C1 segment of cervical spinal cord (tissue), 14 donors: ENCODE data around the gene PLXNB3.
"Not testable (repeated sequence)": the region's sequence is repeated elsewhere in the genome, so short reads cannot be mapped to it uniquely, and the experiment has no call there.

ENCODE experiments used
- DNase-seq, 14 donors: peaks; one replicate each; lab custom pipeline; 2025; lab: John Stamatoyannopoulos, UW

PLXNB3 gene

GRCh38 chrX:153763989-153764755 is at the start of gene PLXNB3:
Gene PLXNB3, plus strand, starts transcription at chrX:153764249. Its CDS starts 1,287 bp downstream, at chrX:153765536.
- peak in 13 of 14 donors; percentile 48 to 87 (median 81) for DNase-seq

DNA sequence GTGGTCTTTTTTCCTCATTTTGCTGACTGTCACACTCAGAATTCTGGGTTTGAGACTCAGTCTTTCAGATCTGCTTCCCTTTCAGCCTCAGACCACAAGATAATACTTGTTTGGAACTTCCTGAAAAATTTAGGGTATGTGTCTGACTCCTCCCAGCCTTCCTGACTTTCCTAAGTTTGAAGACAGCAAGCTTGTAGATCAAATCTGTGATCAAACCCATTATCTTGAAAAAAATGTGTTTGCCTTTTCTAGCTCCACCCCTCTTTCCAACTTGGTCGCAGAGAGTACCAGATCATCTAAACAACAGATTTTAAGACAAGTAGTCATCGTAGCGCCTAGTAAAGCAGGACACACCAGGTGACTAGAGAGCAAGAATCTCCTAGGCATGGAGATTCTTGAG is 49.8 kb upstream of the PLXNB3 start:
- DNase-seq = no peak

DNA sequence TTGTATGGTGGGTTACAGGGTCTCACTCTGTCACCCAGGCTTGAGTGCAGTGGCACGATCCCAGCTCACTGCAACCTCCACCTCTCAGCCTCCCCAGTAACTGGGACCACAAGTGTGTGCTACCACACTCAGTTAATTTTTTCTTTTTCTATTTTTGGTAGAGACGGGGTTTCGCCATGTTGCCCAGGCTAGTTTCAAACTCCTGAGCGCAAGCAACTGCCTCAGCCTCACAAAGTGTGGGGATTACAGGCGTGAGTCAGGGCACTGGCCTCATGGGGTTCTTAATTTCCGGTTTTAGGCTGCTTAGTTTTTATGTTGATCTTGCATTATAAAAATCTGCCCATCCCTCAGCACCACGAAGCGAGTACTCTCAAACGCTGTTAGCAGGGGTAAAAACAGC is 46.6 kb upstream of the PLXNB3 start:
- DNase-seq = no peak

GRCh38 chrX:153719238-153719637 is 44.8 kb upstream of the PLXNB3 start:
- DNase-seq = no peak

- DNase-seq = no peak
Measured at GRCh38 chrX:153719701-153720100, 44.3 kb upstream of the PLXNB3 start.

DNA sequence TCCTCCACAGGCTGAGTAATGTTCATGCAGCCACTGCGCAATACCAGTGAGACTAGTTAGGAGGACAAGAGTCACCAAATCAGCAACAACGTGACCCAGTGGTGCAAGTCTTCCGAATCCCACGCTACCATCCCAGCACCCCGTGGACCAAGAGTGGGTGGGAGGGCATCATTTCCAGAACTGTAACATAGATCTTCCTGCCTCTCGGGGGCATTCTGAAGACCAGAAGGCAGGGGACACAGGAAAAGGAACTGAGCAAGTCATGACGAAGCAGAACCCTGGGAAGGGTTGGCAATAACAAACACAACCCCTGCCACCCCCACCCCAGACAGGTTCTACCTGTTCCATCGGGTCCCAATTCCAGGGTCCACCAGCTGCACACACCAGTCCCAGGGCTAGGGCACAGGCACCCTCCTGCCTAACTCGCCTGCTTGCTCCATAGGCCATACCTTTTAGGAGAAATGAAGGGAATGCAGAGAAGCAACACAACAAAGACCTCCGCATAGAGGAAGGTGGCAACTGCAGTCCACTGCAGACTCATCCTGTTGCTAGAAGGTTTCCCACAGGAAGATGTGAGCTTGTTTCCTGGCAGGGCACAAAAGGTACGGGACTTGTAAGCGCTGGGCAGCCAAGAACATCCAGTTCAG is 41.2 kb upstream of the PLXNB3 start:
- DNase-seq = no peak

DNA sequence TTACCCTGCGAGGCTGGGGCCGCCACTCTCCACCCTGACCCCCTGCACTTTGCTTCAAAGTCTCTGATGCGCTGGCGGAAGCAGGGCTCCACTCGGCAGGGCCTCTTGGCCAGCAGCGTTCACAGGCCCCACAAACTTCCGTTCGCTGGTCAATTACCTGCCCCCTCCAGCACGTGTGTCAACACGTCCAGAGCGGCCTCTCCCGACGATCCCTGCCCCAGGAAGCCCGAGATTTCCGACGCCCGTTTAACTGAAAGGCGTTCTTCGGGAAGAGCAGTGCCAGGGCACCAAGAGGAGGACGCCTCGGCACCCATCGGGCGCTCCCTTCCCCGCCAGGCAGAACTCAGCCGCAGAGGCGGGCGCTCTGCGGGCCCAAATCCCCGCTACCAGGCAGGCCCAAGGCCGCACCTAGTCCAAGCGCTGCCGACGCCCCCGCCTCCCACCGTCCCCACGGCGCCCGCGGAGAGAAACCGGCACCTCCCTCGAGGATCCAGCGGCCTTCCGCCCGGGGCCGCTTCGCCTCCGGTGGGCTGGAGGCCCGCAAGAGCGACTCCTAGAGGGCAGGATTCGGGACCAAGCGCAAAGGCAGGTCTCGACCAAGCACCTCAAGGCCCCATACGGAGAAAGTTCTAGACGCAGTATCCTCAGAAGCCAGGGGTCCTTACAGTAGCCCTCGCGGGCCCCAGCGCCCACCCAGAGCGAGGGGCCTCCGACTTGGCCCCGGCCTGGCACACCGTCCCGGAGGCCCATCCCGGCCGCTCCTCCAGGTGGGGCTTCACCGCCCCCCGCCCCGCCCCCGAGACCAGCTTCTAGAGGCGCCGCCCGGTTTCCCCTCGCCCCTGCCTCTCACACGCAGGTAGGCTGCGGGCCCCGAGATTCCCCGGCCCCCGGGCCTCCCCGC is 40.4 kb upstream of the PLXNB3 start:
- peak in 1 of 14 donors; percentile 52 for DNase-seq

DNA sequence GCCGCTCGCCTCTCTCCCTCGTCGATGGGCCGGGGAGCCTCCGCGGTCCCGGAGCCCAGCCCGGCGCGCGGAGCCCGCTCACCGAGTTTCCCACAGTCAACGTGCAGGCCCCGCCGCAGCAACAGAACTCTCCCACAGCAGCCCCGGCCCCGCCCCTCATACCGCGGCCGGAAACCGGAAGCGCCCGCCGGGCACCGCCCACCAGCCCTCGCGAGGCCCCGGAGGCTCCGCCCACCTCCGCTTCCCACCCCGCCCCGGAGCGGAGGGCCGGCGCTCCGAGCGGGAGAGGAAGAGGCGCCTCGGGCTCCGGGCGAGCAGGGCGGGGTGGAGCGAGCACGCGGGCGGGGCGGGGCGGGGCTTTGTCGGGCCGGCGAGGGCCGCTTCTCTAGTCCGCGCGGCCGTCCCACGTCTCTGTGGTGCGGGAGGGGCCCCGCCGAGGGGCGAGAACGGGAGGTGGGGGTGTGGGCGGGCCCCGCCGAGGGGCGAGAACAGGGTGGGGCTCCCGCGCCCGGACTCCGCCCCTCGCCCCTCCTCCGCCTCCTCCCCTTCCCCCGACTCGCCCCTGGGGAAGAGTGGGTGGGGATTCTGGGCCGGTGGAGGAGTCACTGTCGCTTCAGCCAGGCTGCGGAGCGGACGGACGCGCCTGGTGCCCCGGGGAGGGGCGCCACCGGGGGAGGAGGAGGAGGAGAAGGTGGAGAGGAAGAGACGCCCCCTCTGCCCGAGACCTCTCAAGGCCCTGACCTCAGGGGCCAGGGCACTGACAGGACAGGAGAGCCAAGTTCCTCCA is 39.6 kb upstream of the PLXNB3 start, which contains the start of the genes ABCD1 and BCAP31:
Gene ABCD1 (plus strand): TSS at position 605 of the 787 bp plus-strand sequence. CDS start 411 bp downstream, outside the sequence.
Gene BCAP31 (minus strand): TSS at position 136 of the 787 bp plus-strand sequence. CDS start 1,143 bp downstream, outside the sequence.
- peak in 13 of 14 donors; percentile 45 to 91 (median 78) for DNase-seq

DNA sequence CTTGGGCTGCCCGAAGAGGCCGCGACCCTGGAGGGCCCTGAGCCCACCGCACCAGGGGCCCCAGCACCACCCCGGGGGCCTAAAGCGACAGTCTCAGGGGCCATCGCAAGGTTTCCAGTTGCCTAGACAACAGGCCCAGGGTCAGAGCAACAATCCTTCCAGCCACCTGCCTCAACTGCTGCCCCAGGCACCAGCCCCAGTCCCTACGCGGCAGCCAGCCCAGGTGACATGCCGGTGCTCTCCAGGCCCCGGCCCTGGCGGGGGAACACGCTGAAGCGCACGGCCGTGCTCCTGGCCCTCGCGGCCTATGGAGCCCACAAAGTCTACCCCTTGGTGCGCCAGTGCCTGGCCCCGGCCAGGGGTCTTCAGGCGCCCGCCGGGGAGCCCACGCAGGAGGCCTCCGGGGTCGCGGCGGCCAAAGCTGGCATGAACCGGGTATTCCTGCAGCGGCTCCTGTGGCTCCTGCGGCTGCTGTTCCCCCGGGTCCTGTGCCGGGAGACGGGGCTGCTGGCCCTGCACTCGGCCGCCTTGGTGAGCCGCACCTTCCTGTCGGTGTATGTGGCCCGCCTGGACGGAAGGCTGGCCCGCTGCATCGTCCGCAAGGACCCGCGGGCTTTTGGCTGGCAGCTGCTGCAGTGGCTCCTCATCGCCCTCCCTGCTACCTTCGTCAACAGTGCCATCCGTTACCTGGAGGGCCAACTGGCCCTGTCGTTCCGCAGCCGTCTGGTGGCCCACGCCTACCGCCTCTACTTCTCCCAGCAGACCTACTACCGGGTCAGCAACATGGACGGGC is 38.8 kb upstream of the PLXNB3 start:
- no peak for DNase-seq

DNA sequence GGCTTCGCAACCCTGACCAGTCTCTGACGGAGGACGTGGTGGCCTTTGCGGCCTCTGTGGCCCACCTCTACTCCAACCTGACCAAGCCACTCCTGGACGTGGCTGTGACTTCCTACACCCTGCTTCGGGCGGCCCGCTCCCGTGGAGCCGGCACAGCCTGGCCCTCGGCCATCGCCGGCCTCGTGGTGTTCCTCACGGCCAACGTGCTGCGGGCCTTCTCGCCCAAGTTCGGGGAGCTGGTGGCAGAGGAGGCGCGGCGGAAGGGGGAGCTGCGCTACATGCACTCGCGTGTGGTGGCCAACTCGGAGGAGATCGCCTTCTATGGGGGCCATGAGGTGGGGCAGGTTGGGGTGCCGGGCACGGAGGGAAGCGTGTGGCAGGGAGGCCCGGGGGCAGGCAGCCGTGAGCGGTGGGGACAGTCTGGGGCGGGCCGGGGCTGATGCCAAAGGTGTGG is 38.2 kb upstream of the PLXNB3 start:
- DNase-seq = no peak

- peak in 8 of 14 donors; percentile 52 to 79 (median 66) for DNase-seq
Measured at GRCh38 chrX:153726286-153727122, 37.5 kb upstream of the PLXNB3 start.

DNA sequence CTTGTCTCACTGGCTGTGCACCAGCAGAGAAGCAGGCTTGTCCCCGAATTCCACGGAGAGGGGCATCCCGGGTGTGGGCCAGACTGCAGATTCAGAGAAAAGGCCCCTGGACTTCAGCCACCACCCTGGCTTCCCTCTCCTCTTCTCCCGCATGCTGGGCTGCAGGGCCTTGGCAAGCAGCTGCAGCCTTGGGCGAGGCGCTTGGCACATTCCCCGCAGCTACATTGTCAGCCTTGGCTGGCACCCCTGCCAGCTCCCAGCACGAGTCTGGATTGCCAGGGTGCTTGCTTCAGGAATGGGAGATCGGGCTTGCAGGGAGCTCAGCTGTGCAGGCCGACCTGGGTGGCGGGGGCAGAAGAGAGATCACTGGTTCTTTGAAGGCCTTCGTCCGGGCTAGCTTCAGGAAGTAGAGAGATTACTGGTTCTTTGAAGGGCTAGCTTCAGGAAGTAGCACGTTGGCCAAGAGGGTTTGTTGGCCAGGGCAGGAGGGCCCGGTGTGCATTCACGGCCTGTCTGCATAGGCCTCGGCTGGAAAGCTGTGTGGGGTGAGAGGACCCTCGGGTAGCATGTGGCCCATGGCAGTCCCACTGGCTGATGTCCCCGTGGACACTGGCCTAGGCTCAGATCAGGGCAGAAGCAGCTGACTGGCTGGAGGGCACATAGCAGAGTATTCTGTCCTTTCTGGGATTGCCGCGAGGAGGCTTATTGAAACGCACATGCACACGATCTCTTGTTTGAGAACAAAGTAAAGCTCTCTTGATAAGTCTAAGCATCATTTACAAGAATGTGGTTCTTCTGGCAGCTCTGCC is 36.7 kb upstream of the PLXNB3 start:
- peak in 12 of 14 donors; percentile 28 to 79 (median 56) for DNase-seq

- DNase-seq = no peak
Measured at GRCh38 chrX:153728095-153728494, 36.0 kb upstream of the PLXNB3 start.

- no peak for DNase-seq
Measured at GRCh38 chrX:153728951-153729631, 35.0 kb upstream of the PLXNB3 start.

- DNase-seq = not testable (repeated sequence)
Measured at GRCh38 chrX:153730115-153730514, 33.9 kb upstream of the PLXNB3 start.

- no peak for DNase-seq
Measured at GRCh38 chrX:153731117-153731844, 32.8 kb upstream of the PLXNB3 start.

GRCh38 chrX:153731845-153732215 is 32.2 kb upstream of the PLXNB3 start:
- no peak for DNase-seq
